H1 (cell line): ENCODE results near the gene TOP3B. TPM values are rescaled to one million over a fixed set of nuclear protein-coding genes. Genes with fewer than 3 reads are reported as not detected.
A peak's percentile ranks its signal among the peaks of the same experiment; 100 is the strongest.

Source experiments
- CTCF ChIA-PET: fragments of 300-600 bp; sonication (Branson Sonifier 250); formaldehyde crosslinking; loops from one replicate; lab custom pipeline; 2021; ENCODE audit not compliant: partially characterized antibody; lab: Charles Lee
- POLR2A ChIA-PET: fragments of 300-600 bp; sonication (Branson Sonifier 250); formaldehyde crosslinking; loops from one replicate; lab custom pipeline; 2021; ENCODE audit warnings: inconsistent platforms; ENCODE audit not compliant: partially characterized antibody; lab: Charles Lee
- DNase-seq, 2 experiments: peaks; one replicate each; pipeline versions ENCODE4 v3.0.0 to v3.0.0-alpha.2; 2010 to 2022; ENCODE audit warnings: low spot score in 2 of 2, low read depth in 1 of 2, mixed read lengths in 1 of 2
- FAIRE-seq: peaks from 2 replicates; lab custom pipeline; 2011; peaks lifted over from hg19 to GRCh38; lab: Jason Lieb, UNC
- H2AFZ ChIP-seq: 2 replicates; pipeline ENCODE4 v1.8.1; 2012; ENCODE audit warnings: low read length, inconsistent platforms
- H2AK5ac ChIP-seq: 2 replicates; pipeline ENCODE4 v1.6.1; 2013; ENCODE audit warnings: low read depth, low read length
- H2BK120ac ChIP-seq: replicated peaks from 2 replicates; pipeline ENCODE3; 2013; ENCODE audit warnings: low read depth, low read length, inconsistent platforms
- H2BK12ac ChIP-seq: 2 replicates; pipeline ENCODE4 v1.6.1; 2013; ENCODE audit warnings: low read depth, low read length
- H2BK15ac ChIP-seq: 2 replicates; pipeline ENCODE4 v1.6.1; 2013; ENCODE audit warnings: low read length
- H2BK20ac ChIP-seq: 2 replicates; pipeline ENCODE4 v1.6.1; 2013; ENCODE audit warnings: low read length
- H2BK5ac ChIP-seq: 2 replicates; pipeline ENCODE4 v1.6.1; 2013; ENCODE audit warnings: low read depth, low read length
- H3K14ac ChIP-seq: 2 replicates; pipeline ENCODE4 v1.6.1; 2013; ENCODE audit warnings: inconsistent platforms; ENCODE audit not compliant: insufficient read length
- H3K18ac ChIP-seq: 2 replicates; pipeline ENCODE4 v1.6.1; 2013; ENCODE audit warnings: low read length; ENCODE audit errors: extremely low read depth
- H3K23ac ChIP-seq: 2 replicates; pipeline ENCODE4 v1.6.1; 2013; ENCODE audit warnings: inconsistent platforms; ENCODE audit not compliant: insufficient read length
- H3K23me2 ChIP-seq: 2 replicates; pipeline ENCODE4 v1.6.1; 2013; ENCODE audit warnings: low read depth, low read length
- H3K27ac ChIP-seq: 2 replicates; pipeline ENCODE4 v1.6.1; 2011; ENCODE audit warnings: low read depth, low read length, inconsistent platforms
- H3K27me3 ChIP-seq, 4 experiments: replicated peaks in 1 of 4; 1 replicate in 1 of 4; 2 replicates in 3 of 4; pipeline versions ENCODE4 v1.6.1 to v1.8.1; 2011 to 2013; ENCODE audit warnings: low read length in 3 of 4, mild to moderate bottlenecking in 3 of 4, inconsistent platforms in 2 of 4, mixed read lengths in 2 of 4, moderate library complexity in 1 of 4; ENCODE audit not compliant: control insufficient read depth in 3 of 4, insufficient read depth in 3 of 4; ENCODE audit errors: extremely low read depth in 1 of 4
- H3K36me3 ChIP-seq, 4 experiments: 2 replicates each; pipeline versions ENCODE4 v1.6.1 to v1.8.1; 2011 to 2013; ENCODE audit warnings: mild to moderate bottlenecking in 4 of 4, low read length in 3 of 4, moderate library complexity in 2 of 4, control low read depth in 1 of 4, inconsistent platforms in 1 of 4; ENCODE audit not compliant: insufficient read depth in 4 of 4, control insufficient read depth in 2 of 4
- H3K4ac ChIP-seq: replicated peaks from 2 replicates; pipeline ENCODE3; 2013; ENCODE audit warnings: low read length, low read depth, mixed read lengths, inconsistent platforms; ENCODE audit not compliant: insufficient read length
- H3K4me1 ChIP-seq, 4 experiments: replicated peaks in 1 of 4; 1 replicate in 1 of 4; 2 replicates in 3 of 4; pipeline versions ENCODE4 v1.6.1 to v1.8.1; 2011 to 2013; ENCODE audit warnings: low read length in 3 of 4, inconsistent platforms in 2 of 4, mixed read lengths in 1 of 4; ENCODE audit not compliant: insufficient read depth in 4 of 4, control insufficient read depth in 3 of 4
- H3K4me2 ChIP-seq, 2 experiments: 2 replicates each; pipeline versions ENCODE4 v1.6.1 to v1.8.1; 2011 to 2013; ENCODE audit warnings: low read depth in 2 of 2, low read length in 2 of 2, control low read depth in 1 of 2, inconsistent platforms in 1 of 2, mild to moderate bottlenecking in 1 of 2; ENCODE audit not compliant: insufficient read depth in 1 of 2
- H3K4me3 ChIP-seq, 4 experiments: fragments of 200-600, 300-600 bp in 1 of 4; sonication (generic), shearing (Covaris generic), sonication (Bioruptor Twin) in 1 of 4; 2 replicates each; pipeline versions ENCODE4 v1.5.1 to v1.8.1; 2011 to 2016; ENCODE audit warnings: low read length in 4 of 4, low read depth in 3 of 4, control low read depth in 2 of 4, inconsistent platforms in 2 of 4, mild to moderate bottlenecking in 2 of 4, mixed read lengths in 1 of 4, moderate library complexity in 1 of 4; ENCODE audit not compliant: insufficient read depth in 2 of 4; ENCODE audit errors: extremely low read depth in 1 of 4
- H3K56ac ChIP-seq: replicated peaks from 2 replicates; pipeline ENCODE3; 2013; ENCODE audit warnings: low read depth, mild to moderate bottlenecking, mixed read lengths, low read length, inconsistent platforms; ENCODE audit not compliant: insufficient read length
- H3K79me1 ChIP-seq: 2 replicates; pipeline ENCODE4 v1.6.1; 2013; ENCODE audit warnings: low read depth, low read length, control low read depth
- H3K79me2 ChIP-seq, 2 experiments: 2 replicates each; pipeline versions ENCODE4 v1.6.1 to v1.8.1; 2012 to 2013; ENCODE audit warnings: low read length in 2 of 2, mild to moderate bottlenecking in 2 of 2, inconsistent platforms in 1 of 2; ENCODE audit not compliant: insufficient read depth in 2 of 2, control insufficient read depth in 1 of 2
- H3K9ac ChIP-seq, 4 experiments: replicated peaks in 1 of 4; 1 replicate in 1 of 4; 2 replicates in 3 of 4; pipeline versions ENCODE4 v1.6.1 to v1.8.1; 2011 to 2013; ENCODE audit warnings: low read depth in 3 of 4, low read length in 3 of 4, control low read depth in 2 of 4, mild to moderate bottlenecking in 2 of 4, moderate library complexity in 2 of 4, inconsistent platforms in 1 of 4; ENCODE audit errors: extremely low read depth in 1 of 4
- H3K9me3 ChIP-seq, 2 experiments: 2 replicates each; pipeline versions ENCODE4 v1.6.1 to v1.8.1; 2012 to 2013; ENCODE audit warnings: mild to moderate bottlenecking in 2 of 2, moderate library complexity in 2 of 2, control low read depth in 1 of 2, inconsistent platforms in 1 of 2, low read depth in 1 of 2, low read length in 1 of 2, mixed read lengths in 1 of 2; ENCODE audit not compliant: insufficient read depth in 2 of 2
- H4K20me1 ChIP-seq, 2 experiments: replicated peaks in 1 of 2; 2 replicates each; pipeline versions ENCODE3 to v1.8.1; 2011 to 2013; ENCODE audit warnings: inconsistent platforms in 2 of 2, low read length in 2 of 2, mild to moderate bottlenecking in 1 of 2; ENCODE audit not compliant: insufficient read depth in 2 of 2, control insufficient read depth in 1 of 2
- H4K5ac ChIP-seq: 2 replicates; pipeline ENCODE4 v1.6.1; 2013; ENCODE audit warnings: low read length, low read depth, mixed read lengths, inconsistent platforms; ENCODE audit not compliant: insufficient read length
- H4K8ac ChIP-seq: 2 replicates; pipeline ENCODE4 v1.8.0; 2013; ENCODE audit warnings: mild to moderate bottlenecking, moderate library complexity, low read length, inconsistent platforms; ENCODE audit not compliant: insufficient read depth; ENCODE audit errors: extremely low read depth
- H4K91ac ChIP-seq: replicated peaks from 2 replicates; pipeline ENCODE3; 2013; ENCODE audit warnings: low read length, mixed read lengths, inconsistent platforms; ENCODE audit not compliant: insufficient read length
- CEBPB ChIP-seq: IDR thresholded peaks from 2 replicates; pipeline ENCODE4 v1.6.1; 2012; ENCODE audit warnings: low read depth, low read length
- YY1 ChIP-seq: IDR thresholded peaks from 2 replicates; pipeline ENCODE4 v1.6.1; 2011; ENCODE audit warnings: low read depth, mild to moderate bottlenecking, low read length
- WGBS, 2 experiments: shearing (Covaris generic) in 1 of 2; methylation state at CpG; one replicate each; pipeline versions ENCODE4 v1.1.6 to v1.1.7; 2013 to 2015; ENCODE audit warnings: low lambda C conversion rate in 2 of 2, mixed read lengths in 2 of 2, inconsistent platforms in 1 of 2, low coverage in 1 of 2, missing lambda C conversion rate in 1 of 2; ENCODE audit not compliant: insufficient replicate concordance in 2 of 2, insufficient coverage in 1 of 2, insufficient read length in 1 of 2; ENCODE audit errors: extremely low coverage in 1 of 2, missing lambda C conversion rate in 1 of 2; 5-methylcytosine and 5-hydroxymethylcytosine counted together
- polyA plus RNA-seq, 7 experiments: library from polyadenylated mRNA; depleted of rRNA in 3 of 7; stranded (reverse) in 5 of 7; unstranded in 2 of 7; fragments of >200 nt in 5 of 7; fragments of 200-250 nt in 2 of 7; gene quantifications; 1 replicate in 5 of 7; 2 replicates in 1 of 7; 4 replicates in 1 of 7; pipeline versions ENCODE4 v1.2.1 to v1.2.3, GENCODE V29; 2011 to 2013; ENCODE audit warnings: missing spikeins in 2 of 7, mixed read lengths in 2 of 7
- total RNA-seq: library from RNA; stranded (reverse); fragmentation: NEBNext Ultra II Directional; extraction: Animal tissue kit (Norgen Biotek cat#: 25700); gene quantifications from 2 replicates; pipeline ENCODE4 v1.2.1, GENCODE V29; 2021

The TOP3B gene
- total and polyA plus RNA-seq, 2 of the 8 experiments (the other 6 are each of a cell fraction or from before 2014, with no cell fraction given): 30.4 to 52.8 TPM

DNA sequence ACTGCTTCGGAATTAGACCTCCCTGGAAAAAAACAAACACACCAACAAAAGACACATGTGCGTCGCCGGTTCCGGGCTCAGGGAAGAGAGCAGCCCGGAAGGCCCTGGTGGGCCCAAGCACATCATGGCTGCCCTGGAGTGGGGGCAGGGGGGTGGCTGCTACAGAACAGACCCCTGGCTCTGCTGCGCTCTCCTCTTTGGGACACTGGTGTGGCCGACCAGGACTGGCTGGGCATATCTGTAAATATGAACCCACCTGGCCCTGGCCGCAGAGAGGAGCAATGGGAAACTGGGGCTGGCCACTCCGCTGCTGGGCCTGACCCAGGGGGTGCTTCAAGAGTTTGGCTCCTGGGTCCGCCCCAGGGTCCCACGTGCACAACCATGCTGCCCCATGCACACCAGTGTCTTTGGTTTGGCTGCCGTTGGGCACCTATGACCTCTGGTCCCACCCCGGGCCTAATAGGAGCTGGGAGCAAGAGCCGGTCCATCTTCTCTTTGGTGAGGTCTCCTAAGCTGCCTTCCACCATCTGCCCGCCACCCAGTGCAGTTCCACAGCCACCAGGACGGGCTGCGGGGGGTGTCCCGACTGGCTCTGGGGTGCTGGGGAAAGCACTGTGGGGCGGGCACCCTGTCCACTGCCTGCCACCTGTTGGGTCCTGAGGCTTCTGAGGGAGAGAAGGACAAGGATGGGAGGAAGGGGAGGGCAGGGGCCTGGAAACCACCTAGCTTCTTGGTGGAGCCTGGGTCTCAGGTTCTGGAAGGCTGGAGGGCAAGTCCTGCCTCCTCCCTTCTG is 60.0 kb downstream of the TOP3B start:
- peak overlapping the region; percentile 92 for H2BK12ac ChIP-seq
- peak overlapping the region; percentile 84; the same call in 1 of the 2 replicates for H2BK5ac ChIP-seq
- H3K9ac ChIP-seq: no peak overlapping the region
- H3K56ac ChIP-seq: no peak overlapping the region
- H3K4me2 ChIP-seq: no peak overlapping the region
- H3K4me1 ChIP-seq: peaks cover 8 to 62% (median 49%) of the 10 kb centered on the region in 4 experiments
- no peaks in the 10 kb centered on the region for H3K79me1 ChIP-seq
- H2AK5ac ChIP-seq: 0 out of 2 replicates have a peak overlapping the region, but pooled peaks have one; percentile 13
- no peak overlapping the region for H3K14ac ChIP-seq
- H3K4me3 ChIP-seq: peak overlapping the region in 2 of 4 experiments; percentile 5 to 9; a peak in 1 of 8 replicates
- 89% methylated on average over 16 of the region's 20 CpGs; no CpG with 5 or more reads in 1 of the 2 experiments for WGBS, 2 experiments
- peak overlapping the region; percentile 91 for H3K4ac ChIP-seq
- H3K18ac ChIP-seq: peak overlapping the region; percentile 71
- peak overlapping the region; percentile 90 for H2BK20ac ChIP-seq
- H3K36me3 ChIP-seq: no peaks in the 10 kb centered on the region
- H3K27ac ChIP-seq: peak overlapping the region; percentile 64; the same call in 1 of the 2 replicates
- peak overlapping the region; percentile 72; the same call in 1 of the 2 replicates for H2BK15ac ChIP-seq
- H3K23me2 ChIP-seq: no peaks in the 10 kb centered on the region
- no peak overlapping the region for H3K23ac ChIP-seq
- no peak overlapping the region for H2AFZ ChIP-seq
- POLR2A ChIA-PET: interaction anchor here (1.3 to 1.4 kb wide), 4 partner anchors 10 to 87 kb away, joined by 3 to 6 read pairs (median 4); no protein-coding TSS in a partner anchor
- H3K79me2 ChIP-seq: no peaks in the 10 kb centered on the region
- no peaks in the 10 kb centered on the region; a peak in 1 of 7 replicates for H3K27me3 ChIP-seq
- FAIRE-seq (no peak), DNase-seq (no peak)
- TF ChIP-seq YY1 (0 out of 2 replicates have a peak, but pooled peaks have one; percentile 24), CEBPB (no peak)
- CTCF ChIA-PET: interaction anchor here (0.6 to 7.5 kb wide), 6 partner anchors 10 to 209 kb away, joined by 3 to 59 read pairs (median 4); no protein-coding TSS in a partner anchor
- peak overlapping the region; percentile 63 for H4K91ac ChIP-seq
- peak overlapping the region; percentile 68 for H4K8ac ChIP-seq
- H3K9me3 ChIP-seq: no peaks in the 10 kb centered on the region
- no peaks in the 10 kb centered on the region for H4K20me1 ChIP-seq
- no peak overlapping the region for H4K5ac ChIP-seq
- peak overlapping the region; percentile 12 for H2BK120ac ChIP-seq
